IMR-90 (cell line): ENCODE results near the gene WWC2.

Experiments used
- CTCF ChIP-seq: conservative IDR thresholded peaks from 2 replicates; pipeline ENCODE4 v1.5.1; 2012; ENCODE audit warnings: mild to moderate bottlenecking, low read depth, low read length, improper control_type of control experiment
- ELK1 ChIP-seq: fragments of 150-350 bp; IDR thresholded peaks from 2 replicates; pipeline ENCODE4 v1.6.1; 2016; ENCODE audit warnings: low read depth, mild to moderate bottlenecking, low read length, moderate library complexity, borderline replicate concordance
- MAZ ChIP-seq: IDR thresholded peaks from 2 replicates; pipeline ENCODE4 v1.6.1; 2012; ENCODE audit warnings: low read depth, mild to moderate bottlenecking, low read length, improper control_type of control experiment, moderate library complexity, borderline replicate concordance
- RFX5 ChIP-seq: IDR thresholded peaks from 2 replicates; pipeline ENCODE4 v1.8.0; 2012; ENCODE audit warnings: low read depth, mild to moderate bottlenecking, low read length, moderate library complexity

GRCh38 chr4:183180096-183180495 lies 81.0 kb downstream of the WWC2 start:
- TF ChIP-seq CTCF = no peak
- no peak for TF ChIP-seq MAZ
- TF ChIP-seq RFX5 = no peak
- no peak for TF ChIP-seq ELK1
